Activated T-helper 1 cell treated with anti-CD3 and anti-CD28 coated beads, Interleukin-12 subunit alpha, Interleukin-12 subunit beta, Interleukin-2, Interleukin-4 antibody, amounts not matched to agents 30 ng/mL and 10 ng/mL and 1 ng/mL, durations not matched to agents 14 hours and 24 hours and 36 hours (primary cell): ENCODE measurements around the gene EMILIN3. TPM values are rescaled to one million over a fixed set of nuclear protein-coding genes. Genes with fewer than 3 reads are reported as not detected.

ENCODE experiments used
- DNase-seq: peaks from one replicate; pipeline ENCODE4 v3.0.0; 2021; ENCODE audit warnings: low spot score
- H3K27ac Mint-ChIP-seq: one replicate; pipeline ENCODE4 v1.8.0; 2021; ENCODE audit warnings: mild to moderate bottlenecking, mixed read lengths
- H3K27me3 Mint-ChIP-seq: one replicate; pipeline ENCODE4 v1.8.0; 2022; ENCODE audit warnings: mild to moderate bottlenecking, moderate library complexity, mixed read lengths; ENCODE audit not compliant: insufficient read depth
- H3K36me3 Mint-ChIP-seq: one replicate; pipeline ENCODE4 v1.8.0; 2021; ENCODE audit warnings: low read depth, mixed read lengths
- H3K4me1 Mint-ChIP-seq: one replicate; pipeline ENCODE4 v1.8.0; 2021; ENCODE audit warnings: low read depth, mixed read lengths
- H3K4me3 Mint-ChIP-seq: one replicate; pipeline ENCODE4 v1.8.0; 2021; ENCODE audit warnings: mild to moderate bottlenecking, moderate library complexity, mixed read lengths
- H3K9me3 Mint-ChIP-seq: one replicate; pipeline ENCODE4 v1.8.0; 2021; ENCODE audit warnings: mixed read lengths
- intact Hi-C: fragments of 100-400 bp; cut with micrococcal nuclease; formaldehyde crosslinking; loops from one replicate; pipeline ENCODE4 v1.15.1; 2024
- total RNA-seq: library from RNA; stranded (reverse); gene quantifications from 2 replicates; pipeline ENCODE4 v1.2.3, GENCODE V29; 2022

The EMILIN3 gene
- total RNA-seq, 1 donor from 2014 or later: 0.65 TPM

GRCh38 chr20:41365777-41366545, 657 bp downstream of the EMILIN3 start:
- Mint-ChIP-seq H3K9me3 (peaks cover under 1% of the 10 kb centered on the region), H3K27me3 (peaks cover 39% of the 10 kb centered on the region), H3K4me1 (peaks cover 4% of the 10 kb centered on the region), H3K4me3 (peak overlapping the region; percentile 12), H3K36me3 (no peaks in the 10 kb centered on the region), H3K27ac (no peak overlapping the region)
- intact Hi-C loops: no loop called here
- DNase-seq: no peak

GRCh38 chr20:41364967-41365765, 1.5 kb downstream of the EMILIN3 start:
- Mint-ChIP-seq H3K9me3 (no peaks in the 10 kb centered on the region), H3K4me3 (peak overlapping the region; percentile 12), H3K27ac (no peak overlapping the region), H3K27me3 (peaks cover 39% of the 10 kb centered on the region), H3K36me3 (no peaks in the 10 kb centered on the region), H3K4me1 (peaks cover 4% of the 10 kb centered on the region)
- DNase-seq: no peak
- intact Hi-C loops: no loop called here

- H3K9me3 Mint-ChIP-seq: no peaks in the 10 kb centered on the region
- H3K27me3 Mint-ChIP-seq: peaks cover 31% of the 10 kb centered on the region
- no peaks in the 10 kb centered on the region for H3K36me3 Mint-ChIP-seq
- H3K27ac Mint-ChIP-seq: no peak overlapping the region
- H3K4me1 Mint-ChIP-seq: peaks cover 4% of the 10 kb centered on the region
- H3K4me3 Mint-ChIP-seq: no peak overlapping the region
- intact Hi-C loops: no loop called here
- DNase-seq: no peak
Observed at GRCh38 chr20:41364236-41364855, 2.3 kb downstream of the EMILIN3 start.

- H3K9me3 Mint-ChIP-seq: no peaks in the 10 kb centered on the region
- H3K27me3 Mint-ChIP-seq: peaks cover 26% of the 10 kb centered on the region
- intact Hi-C loops: no loop called here
- H3K4me3 Mint-ChIP-seq: no peak overlapping the region
- H3K27ac Mint-ChIP-seq: no peak overlapping the region
- no peaks in the 10 kb centered on the region for H3K36me3 Mint-ChIP-seq
- H3K4me1 Mint-ChIP-seq: peaks cover 4% of the 10 kb centered on the region
- no peak for DNase-seq
Observed at GRCh38 chr20:41363601-41364000, 3.0 kb downstream of the EMILIN3 start.

- no peaks in the 10 kb centered on the region for H3K36me3 Mint-ChIP-seq
- H3K9me3 Mint-ChIP-seq: no peaks in the 10 kb centered on the region
- H3K27me3 Mint-ChIP-seq: peaks cover 21% of the 10 kb centered on the region
- no peak overlapping the region for H3K27ac Mint-ChIP-seq
- H3K4me3 Mint-ChIP-seq: no peak overlapping the region
- intact Hi-C loops: no loop called here
- no peak for DNase-seq
- H3K4me1 Mint-ChIP-seq: peaks cover 4% of the 10 kb centered on the region
Observed at GRCh38 chr20:41362748-41363140, 3.9 kb downstream of the EMILIN3 start.

- DNase-seq: no peak
- H3K4me3 Mint-ChIP-seq: no peak overlapping the region
- no peak overlapping the region for H3K27ac Mint-ChIP-seq
- no peaks in the 10 kb centered on the region for H3K36me3 Mint-ChIP-seq
- H3K27me3 Mint-ChIP-seq: peaks cover 14% of the 10 kb centered on the region
- H3K4me1 Mint-ChIP-seq: no peaks in the 10 kb centered on the region
- no peaks in the 10 kb centered on the region for H3K9me3 Mint-ChIP-seq
- intact Hi-C loops: no loop called here
Observed at GRCh38 chr20:41361757-41362747, 4.6 kb downstream of the EMILIN3 start.

- H3K27ac Mint-ChIP-seq: no peak overlapping the region
- intact Hi-C loops: no loop called here
- peaks cover 12% of the 10 kb centered on the region for H3K27me3 Mint-ChIP-seq
- H3K4me3 Mint-ChIP-seq: no peak overlapping the region
- H3K9me3 Mint-ChIP-seq: no peaks in the 10 kb centered on the region
- DNase-seq: no peak
- H3K36me3 Mint-ChIP-seq: no peaks in the 10 kb centered on the region
- H3K4me1 Mint-ChIP-seq: no peaks in the 10 kb centered on the region
Observed at GRCh38 chr20:41360831-41361756, 5.5 kb downstream of the EMILIN3 start.

GRCh38 chr20:41359541-41360011, 7.0 kb downstream of the EMILIN3 start:
- H3K27ac Mint-ChIP-seq: no peak overlapping the region
- intact Hi-C loops: no loop called here
- peaks cover under 1% of the 10 kb centered on the region for H3K27me3 Mint-ChIP-seq
- H3K4me3 Mint-ChIP-seq: no peak overlapping the region
- no peaks in the 10 kb centered on the region for H3K9me3 Mint-ChIP-seq
- DNase-seq: no peak
- no peaks in the 10 kb centered on the region for H3K36me3 Mint-ChIP-seq
- H3K4me1 Mint-ChIP-seq: no peaks in the 10 kb centered on the region

- intact Hi-C loops: no loop called here
- H3K36me3 Mint-ChIP-seq: no peaks in the 10 kb centered on the region
- H3K4me3 Mint-ChIP-seq: no peak overlapping the region
- no peak overlapping the region for H3K27ac Mint-ChIP-seq
- no peaks in the 10 kb centered on the region for H3K4me1 Mint-ChIP-seq
- no peak for DNase-seq
- H3K9me3 Mint-ChIP-seq: no peaks in the 10 kb centered on the region
- H3K27me3 Mint-ChIP-seq: no peaks in the 10 kb centered on the region
Observed at GRCh38 chr20:41358717-41359116, 7.9 kb downstream of the EMILIN3 start.

GRCh38 chr20:41358230-41358629, 8.4 kb downstream of the EMILIN3 start:
- intact Hi-C loops: no loop called here
- Mint-ChIP-seq H3K27me3 (peaks cover 2% of the 10 kb centered on the region), H3K9me3 (no peaks in the 10 kb centered on the region), H3K27ac (no peak overlapping the region), H3K36me3 (no peaks in the 10 kb centered on the region), H3K4me3 (no peak overlapping the region), H3K4me1 (no peaks in the 10 kb centered on the region)
- no peak for DNase-seq

- intact Hi-C loops: no loop called here
Observed at GRCh38 chr20:41357424-41358163, 9.0 kb downstream of the EMILIN3 start.

More at GRCh38 chr20:41357424-41358163, 9.0 kb downstream of the EMILIN3 start:
- Mint-ChIP-seq H3K27ac (no peak overlapping the region), H3K4me3 (no peak overlapping the region), H3K27me3 (peaks cover 2% of the 10 kb centered on the region), H3K4me1 (no peaks in the 10 kb centered on the region), H3K9me3 (no peaks in the 10 kb centered on the region), H3K36me3 (no peaks in the 10 kb centered on the region)
- no peak for DNase-seq
